K562 (cell line): Measurements from ENCODE around the gene PDCD1. TPM values are rescaled to one million over a fixed set of nuclear protein-coding genes. Genes with fewer than 3 reads are reported as not detected.

Experiments
- ATAC-seq: fragments of 200-7000 bp; cut with Tn5 transposase; 3 replicates; pipeline ENCODE4 v1.9.1; 2020; ENCODE audit warnings: moderate library complexity
- BruUV-seq: library from RNA; stranded (reverse); fragments of 400-500 nt; replicated peaks from 2 replicates; lab custom pipeline; 2021; lab: Mats Ljungman, UMichigan
- CTCF ChIA-PET: fragments of 300-600 bp; formaldehyde crosslinking; extraction: SDS; loops from one replicate; lab custom pipeline; 2021; ENCODE audit warnings: low intra/inter-chr PET ratio; lab: Yijun Ruan, JAX
- POLR2A ChIA-PET: fragments of 300-600, 350-650 bp; sonication (Branson Sonifier 250); formaldehyde crosslinking; extraction: SDS; loops from one replicate; lab custom pipeline; 2021; ENCODE audit warnings: antibody characterized with exemption, inconsistent platforms; lab: Yijun Ruan, JAX
- DNase-seq, 4 experiments: peaks; one replicate each; pipeline versions ENCODE4 v3.0.0 to v3.0.0-alpha.2; 2011 to 2018; ENCODE audit warnings: low spot score in 3 of 4, mixed read lengths in 3 of 4; ENCODE audit errors: extremely low read depth in 1 of 4
- FAIRE-seq: peaks from 2 replicates; lab custom pipeline; 2011; peaks lifted over from hg19 to GRCh38; lab: Jason Lieb, UNC
- H2AFZ ChIP-seq: 2 replicates; pipeline ENCODE4 v1.6.0; 2011; ENCODE audit warnings: low read depth, low read length, control low read depth, inconsistent platforms
- H3K27ac ChIP-seq: fragments of 200-600 bp; 3 replicates; pipeline ENCODE4 v1.8.0; 2011; ENCODE audit warnings: low read depth, mild to moderate bottlenecking, control low read depth, inconsistent platforms, low read length, moderate library complexity, mixed read lengths; ENCODE audit errors: extremely low read depth
- H3K27me3 ChIP-seq, 2 experiments: fragments of 300-600 bp in 1 of 2; 2 replicates in 1 of 2; 3 replicates in 1 of 2; pipeline versions ENCODE4 v1.6.0 to v1.8.0; 2011; ENCODE audit warnings: inconsistent platforms in 2 of 2, low read length in 2 of 2, mild to moderate bottlenecking in 1 of 2, mixed read lengths in 1 of 2, moderate library complexity in 1 of 2; ENCODE audit not compliant: control insufficient read depth in 2 of 2, insufficient read depth in 2 of 2
- H3K36me3 ChIP-seq: fragments of 300-600 bp; 3 replicates; pipeline ENCODE4 v1.8.0; 2011; ENCODE audit warnings: mild to moderate bottlenecking, low read length, inconsistent platforms; ENCODE audit not compliant: control insufficient read depth, insufficient read depth
- H3K4me1 ChIP-seq, 2 experiments: fragments of 200-600 bp in 1 of 2; replicated peaks in 1 of 2; 2 replicates in 1 of 2; 3 replicates in 1 of 2; pipeline versions ENCODE4 v1.5.1 to v1.8.0; 2011; ENCODE audit warnings: inconsistent platforms in 2 of 2, low read length in 2 of 2, mild to moderate bottlenecking in 1 of 2, mixed read lengths in 1 of 2, moderate library complexity in 1 of 2; ENCODE audit not compliant: control insufficient read depth in 2 of 2, insufficient read depth in 2 of 2
- H3K4me2 ChIP-seq: 2 replicates; pipeline ENCODE4 v1.6.1; 2011; ENCODE audit warnings: low read length, control low read depth, inconsistent platforms, mixed read lengths; ENCODE audit not compliant: insufficient read depth
- H3K4me3 ChIP-seq: fragments of 200-600 bp; sonication (generic), shearing (Covaris generic); 2 replicates; pipeline ENCODE4 v1.5.1; 2016; ENCODE audit warnings: control low read depth, inconsistent platforms
- H3K79me2 ChIP-seq: fragments of 200-600 bp; 3 replicates; pipeline ENCODE4 v1.8.0; 2011; ENCODE audit warnings: low read length, inconsistent platforms; ENCODE audit not compliant: control insufficient read depth, insufficient read depth
- H3K9ac ChIP-seq, 2 experiments: 2 replicates each; pipeline versions ENCODE4 v1.6.0 to v1.6.1; 2011; ENCODE audit warnings: low read depth in 2 of 2, low read length in 2 of 2, control low read depth in 1 of 2, inconsistent platforms in 1 of 2, mild to moderate bottlenecking in 1 of 2, mixed read lengths in 1 of 2; ENCODE audit not compliant: insufficient read depth in 1 of 2
- H3K9me1 ChIP-seq: one replicate; pipeline ENCODE4 v1.6.0; 2011; ENCODE audit warnings: inconsistent platforms, mild to moderate bottlenecking, low read length, moderate library complexity; ENCODE audit not compliant: control insufficient read depth, insufficient read depth
- H3K9me3 ChIP-seq: replicated peaks from 2 replicates; pipeline ENCODE4 v1.5.1; 2011; ENCODE audit warnings: low read depth, low read length, inconsistent platforms; ENCODE audit not compliant: control insufficient read depth, insufficient read depth
- H4K20me1 ChIP-seq: replicated peaks from 2 replicates; pipeline ENCODE4 v1.6.1; 2011; ENCODE audit warnings: low read length, inconsistent platforms, mixed read lengths; ENCODE audit not compliant: control insufficient read depth, insufficient read depth
- CBX8 ChIP-seq: fragments of 200-600 bp; sonication (generic); IDR thresholded peaks from 2 replicates; pipeline ENCODE4 v1.6.1; 2012; ENCODE audit warnings: borderline replicate concordance, mixed run types, low read depth, mild to moderate bottlenecking, moderate library complexity, mixed read lengths, low read length, control low read depth, inconsistent platforms; ENCODE audit not compliant: poor library complexity, severe bottlenecking; ENCODE audit errors: extremely low read depth
- EP300 ChIP-seq: IDR thresholded peaks from 2 replicates; pipeline ENCODE4 v1.6.1; 2012; ENCODE audit warnings: low read length, improper control_type of control experiment
- TAF9B ChIP-seq: fragments of 450-650 bp; IDR thresholded peaks from 2 replicates; pipeline ENCODE4 v1.6.1; 2018; ENCODE audit warnings: mild to moderate bottlenecking; ENCODE audit not compliant: partially characterized antibody
- WGBS: fragments of 100-300 bp; shearing (Covaris generic); methylation state at CpG from one replicate; pipeline ENCODE4 v1.1.6; 2016; ENCODE audit warnings: low coverage, mixed read lengths; ENCODE audit not compliant: insufficient coverage; ENCODE audit errors: missing lambda C conversion rate; 5-methylcytosine and 5-hydroxymethylcytosine counted together
- in situ Hi-C: fragments of 300-500 bp; cut with MboI; formaldehyde crosslinking; loops from 4 replicates; pipeline ENCODE4 v1.15.0; 2018; ENCODE audit warnings: inconsistent platforms, mixed read lengths
- intact Hi-C: fragments of 100-400 bp; cut with micrococcal nuclease; formaldehyde crosslinking; loops from 2 replicates; pipeline ENCODE4 v1.14.2; 2022
- polyA plus RNA-seq, 8 experiments: library from polyadenylated mRNA; depleted of rRNA in 4 of 8; stranded (reverse) in 5 of 8; unstranded in 3 of 8; fragments of >200 nt; fragmentation: Nextera tagmentation in 2 of 8; fragmentation: Illumina TruSeq in 1 of 8; extraction: Ambion mirVana in 2 of 8; extraction: Trizol in 1 of 8; gene quantifications; 2 replicates each; pipeline versions ENCODE4 v1.2.1 to v1.2.3, GENCODE V29; 2011 to 2014; ENCODE audit warnings: inconsistent platforms in 1 of 8, missing spikeins in 1 of 8
- total RNA-seq, 7 experiments: library from RNA; depleted of rRNA in 6 of 7; stranded (reverse); fragments of >200 nt in 6 of 7; fragmentation: Illumina TruSeq in 2 of 7; extraction: Trizol in 2 of 7; gene quantifications; 2 replicates each; pipeline versions ENCODE4 v1.2.1 to v1.2.3, GENCODE V29; 2011 to 2021; ENCODE audit warnings: low replicate concordance in 1 of 7
- TF ChIP-seq, protein P1 (sequence below): sonication (generic); formaldehyde crosslinking; IDR thresholded peaks from 2 replicates; pipeline ENCODE4 v1.9.0; 2022; ENCODE audit warnings: mild to moderate bottlenecking, missing genetic modification reagents

The PDCD1 gene
- total and polyA plus RNA-seq, 9 of the 15 experiments (the other 6 are each of a cell fraction or from before 2014, with no cell fraction given), result 0.15 to 2.5 (median 1.0) TPM; not detected in 2

DNA sequence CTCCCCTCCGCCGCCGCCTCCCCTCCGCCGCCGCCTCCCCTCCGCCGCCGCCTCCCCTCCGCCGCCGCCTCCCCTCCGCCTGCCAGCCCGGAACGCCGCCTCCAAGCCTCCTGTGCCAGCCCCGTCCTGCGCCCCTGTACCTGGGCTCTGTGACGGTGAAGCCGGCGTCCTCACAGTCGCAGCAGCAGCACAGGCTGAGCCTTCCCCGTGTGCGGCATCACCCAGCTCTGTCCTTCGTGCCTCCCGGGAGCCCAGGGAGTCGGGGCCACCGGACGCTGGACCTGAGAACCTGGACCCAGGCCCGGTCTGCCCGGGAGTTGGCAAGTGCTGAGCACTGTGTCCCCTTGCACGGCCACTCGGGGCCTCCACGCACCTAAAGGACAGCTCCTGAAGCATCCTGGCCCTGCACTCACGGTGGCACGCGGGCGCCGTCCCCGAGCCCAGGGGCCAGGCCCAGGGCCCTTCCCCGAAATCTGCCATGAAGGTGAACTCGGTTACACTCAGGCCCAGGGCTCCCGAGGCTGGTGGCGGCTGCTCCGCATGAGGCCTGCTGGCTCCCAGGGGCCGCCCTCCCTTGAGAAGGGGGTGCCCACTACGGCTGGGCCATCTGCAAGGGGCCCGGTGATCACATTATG, 43.8 kb upstream of the PDCD1 start (continued):
- TF ChIP-seq EP300, result no peak
- TF ChIP-seq, protein P1, sequence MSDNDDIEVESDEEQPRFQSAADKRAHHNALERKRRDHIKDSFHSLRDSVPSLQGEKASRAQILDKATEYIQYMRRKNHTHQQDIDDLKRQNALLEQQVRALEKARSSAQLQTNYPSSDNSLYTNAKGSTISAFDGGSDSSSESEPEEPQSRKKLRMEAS, result no peak
- no peak for TF ChIP-seq CBX8

DNA sequence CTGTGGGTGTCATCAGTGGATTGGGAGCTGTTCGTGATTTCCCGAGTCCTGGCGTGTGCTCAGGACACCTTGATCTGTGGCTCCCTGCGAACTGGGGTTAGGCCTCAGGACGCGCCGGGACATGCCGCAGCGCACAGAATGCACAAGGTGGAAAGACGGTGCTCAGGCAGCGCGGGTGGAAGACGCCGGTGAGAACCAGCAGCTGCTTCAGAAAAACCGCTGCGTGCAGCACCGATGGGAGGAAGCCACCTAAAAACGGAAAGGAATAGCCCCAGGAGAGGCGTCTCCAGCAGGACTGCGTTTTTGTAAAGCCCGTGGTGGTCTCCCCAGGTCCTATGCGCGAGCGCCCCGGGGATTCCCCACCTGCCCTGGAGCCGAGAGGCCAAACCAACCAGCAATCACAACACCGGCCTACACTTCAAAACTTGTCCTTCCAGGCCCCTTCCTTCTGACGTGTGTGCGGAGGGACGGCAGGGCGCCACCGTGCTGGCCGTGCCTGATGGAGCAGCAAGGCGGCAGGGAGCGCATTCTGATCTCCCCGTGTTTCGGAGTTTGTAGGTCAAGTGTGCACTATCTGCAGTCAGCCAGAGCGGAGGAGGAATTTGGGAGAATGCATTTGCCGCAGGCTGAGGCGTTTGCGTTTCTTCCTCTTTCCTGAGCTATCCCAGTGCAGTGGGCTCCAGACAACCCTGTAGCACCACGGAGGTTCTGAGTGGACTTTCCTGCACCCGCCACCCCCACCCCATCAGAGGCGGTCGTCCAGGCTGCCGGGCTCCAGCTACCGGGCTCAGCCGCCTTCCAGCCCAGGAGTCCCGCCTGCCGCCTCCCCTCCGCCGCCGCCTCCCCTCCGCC, 43.0 kb upstream of the PDCD1 start:
- TF ChIP-seq TAF9B, result no peak
- ChIA-PET POLR2A (no interaction called here), CTCF (no interaction called here)
- Histone ChIP-seq H3K9me1 (no peaks in the 10 kb centered on the region), H3K4me3 (no peak overlapping the region), H4K20me1 (no peaks in the 10 kb centered on the region), H3K4me1 (peaks cover 0 to 32% of the 10 kb centered on the region in 2 experiments; a peak in 2 of 5 replicates), H3K36me3 (no peaks in the 10 kb centered on the region), H3K4me2 (no peak overlapping the region), H3K9me3 (no peaks in the 10 kb centered on the region), H3K9ac (no peak overlapping the region), H3K79me2 (no peaks in the 10 kb centered on the region), H3K27me3 (no peaks in the 10 kb centered on the region), H3K27ac (no peak overlapping the region), H2AFZ (no peak overlapping the region)
- WGBS, result 87% methylated on average over 30 of the region's 54 CpGs
- FAIRE-seq (no peak), DNase-seq (no peak), ATAC-seq (no peak)
- intact Hi-C loops (no loop called here), in situ Hi-C loops (no loop called here)
- no TSS peak for BruUV-seq
